ENCODE measurements around the gene LCLAT1. TPM values are rescaled to one million over a fixed set of nuclear protein-coding genes. Genes with fewer than 3 reads are reported as not detected.

The LCLAT1 gene
- total RNA-seq, 4 donors from 2014 or later, result 10.3 to 20.6 (median 17.7) TPM

GRCh38 chr2:30584116-30584515 is 137.1 kb downstream of the LCLAT1 start:
- no peaks in the 10 kb centered on the region for H3K4me1 ChIP-seq
- TF ChIP-seq CTCF (IDR thresholded peaks at IDR 0.05), result no peak
- no peak for TF ChIP-seq POLR2A (IDR thresholded peaks at IDR 0.05)
- TF ChIP-seq EP300 (IDR thresholded peaks at IDR 0.05), result no peak
- TF ChIP-seq POLR2AphosphoS5 (IDR thresholded peaks at IDR 0.05), result no peak
- H3K27ac ChIP-seq, result no peak overlapping the region
- H3K27me3 ChIP-seq, result no peaks in the 10 kb centered on the region
- no peak overlapping the region for H3K4me3 ChIP-seq
- H3K36me3 ChIP-seq, result no peaks in the 10 kb centered on the region
- no peaks in the 10 kb centered on the region for H3K9me3 ChIP-seq
- no peak for DNase-seq (ENCODE audit: low spot score in 2 of 2)
- WGBS, result 76% methylated on average over 4 of the region's 4 CpGs

DNA sequence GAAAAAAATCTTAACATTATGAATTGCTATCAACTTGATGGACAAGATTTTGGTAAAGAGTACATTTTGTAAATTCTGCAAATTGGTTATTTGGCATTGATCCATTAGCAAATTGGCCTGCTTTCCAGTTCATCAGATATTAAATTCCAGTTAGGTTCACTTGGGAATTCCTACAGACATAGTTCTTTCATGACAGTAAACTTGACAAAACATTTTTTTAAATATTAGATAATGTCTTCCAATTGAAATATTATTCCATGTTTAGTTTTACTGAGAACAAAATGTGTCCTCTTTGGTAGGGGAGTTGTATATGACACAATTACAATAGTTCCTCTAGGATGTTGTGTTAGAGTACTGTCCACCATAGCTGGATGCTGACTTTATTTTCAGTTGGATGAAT is 141.9 kb downstream of the LCLAT1 start:
- DNase-seq (ENCODE audit: low spot score in 2 of 2), result no peak
- Histone ChIP-seq H3K36me3 (no peaks in the 10 kb centered on the region), H3K9me3 (no peaks in the 10 kb centered on the region), H3K27ac (no peak overlapping the region), H3K4me3 (no peak overlapping the region), H3K27me3 (no peaks in the 10 kb centered on the region), H3K4me1 (no peaks in the 10 kb centered on the region)
- TF ChIP-seq POLR2AphosphoS5 (IDR thresholded peaks at IDR 0.05), result no peak
- TF ChIP-seq POLR2A (IDR thresholded peaks at IDR 0.05), result no peak
- TF ChIP-seq EP300 (IDR thresholded peaks at IDR 0.05), result no peak
- TF ChIP-seq CTCF (IDR thresholded peaks at IDR 0.05), result no peak

DNA sequence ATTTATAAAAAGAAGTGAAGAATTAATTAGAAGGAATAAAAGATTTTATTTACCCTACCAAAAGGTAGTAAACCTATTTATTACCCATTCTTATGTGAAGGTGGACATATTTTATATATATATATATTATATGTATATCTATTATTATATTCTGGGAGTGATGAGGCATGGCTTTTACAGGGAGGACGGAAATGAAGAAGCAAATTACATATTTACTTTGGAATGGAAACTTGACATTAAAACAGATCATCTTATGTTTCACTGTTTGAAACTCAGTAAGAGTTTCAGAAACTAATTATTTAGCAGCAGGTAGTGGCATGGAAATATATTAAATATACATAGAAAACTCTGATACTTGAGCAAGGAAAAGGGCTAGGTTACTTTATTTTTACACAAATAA is 143.4 kb downstream of the LCLAT1 start:
- Histone ChIP-seq H3K4me3 (no peak overlapping the region), H3K4me1 (no peaks in the 10 kb centered on the region), H3K36me3 (no peaks in the 10 kb centered on the region), H3K27ac (no peak overlapping the region), H3K9me3 (no peaks in the 10 kb centered on the region), H3K27me3 (no peaks in the 10 kb centered on the region)
- TF ChIP-seq EP300 (IDR thresholded peaks at IDR 0.05) (no peak), POLR2A (IDR thresholded peaks at IDR 0.05) (no peak), POLR2AphosphoS5 (IDR thresholded peaks at IDR 0.05) (no peak), CTCF (IDR thresholded peaks at IDR 0.05) (no peak)
- WGBS, result 85% methylated on average over 1 of the region's 1 CpG
- DNase-seq (ENCODE audit: low spot score in 2 of 2), result no peak

- Histone ChIP-seq H3K4me1 (no peaks in the 10 kb centered on the region), H3K9me3 (no peaks in the 10 kb centered on the region), H3K4me3 (no peak overlapping the region), H3K27me3 (no peaks in the 10 kb centered on the region), H3K27ac (no peak overlapping the region), H3K36me3 (no peaks in the 10 kb centered on the region)
- DNase-seq (ENCODE audit: low spot score in 2 of 2), result no peak
- no peak for TF ChIP-seq POLR2AphosphoS5 (IDR thresholded peaks at IDR 0.05)
- no peak for TF ChIP-seq POLR2A (IDR thresholded peaks at IDR 0.05)
- TF ChIP-seq CTCF (IDR thresholded peaks at IDR 0.05), result no peak
- WGBS, result 92% methylated on average over 2 of the region's 2 CpGs
These were observed 144.1 kb downstream of the LCLAT1 start for GRCh38 chr2:30591186-30591585.

DNA sequence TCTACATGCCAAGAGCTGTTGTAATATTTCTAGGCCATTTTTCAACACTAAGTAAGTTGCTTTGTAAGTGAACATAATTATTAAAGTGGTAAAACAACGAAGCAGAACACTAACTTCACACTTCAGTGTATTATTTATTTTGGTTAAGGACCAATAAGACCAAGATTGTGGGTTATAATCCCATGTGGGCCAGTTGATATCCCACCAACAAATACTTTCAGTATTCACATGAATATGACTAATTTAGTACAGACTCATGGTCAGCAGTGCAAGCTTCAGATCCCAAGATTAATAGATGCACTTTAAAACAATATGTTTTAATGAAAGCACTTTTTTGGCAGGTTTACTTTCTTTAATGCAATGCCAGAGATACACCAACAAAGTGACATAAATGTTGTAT is 154.3 kb downstream of the LCLAT1 start:
- 49% methylated on average over 1 of the region's 1 CpG for WGBS
- Histone ChIP-seq H3K9me3 (no peaks in the 10 kb centered on the region), H3K36me3 (no peaks in the 10 kb centered on the region), H3K4me1 (no peaks in the 10 kb centered on the region), H3K27ac (no peak overlapping the region), H3K4me3 (no peak overlapping the region), H3K27me3 (no peaks in the 10 kb centered on the region)
- TF ChIP-seq POLR2A (IDR thresholded peaks at IDR 0.05) (no peak), EP300 (IDR thresholded peaks at IDR 0.05) (no peak), POLR2AphosphoS5 (IDR thresholded peaks at IDR 0.05) (no peak), CTCF (IDR thresholded peaks at IDR 0.05) (no peak)
- no peak for DNase-seq (ENCODE audit: low spot score in 2 of 2)

All from suprapubic skin (tissue), 4 donors.